ENCODE data around the gene DGCR6L. TPM values are rescaled to one million over a fixed set of nuclear protein-coding genes. Genes with fewer than 3 reads are reported as not detected.
"Not testable (repeated sequence)": the region's sequence is repeated elsewhere in the genome, so short reads cannot be mapped to it uniquely, and the experiment has no call there.

DGCR6L gene
- total RNA-seq, 2 experiments from 2014 or later: 45.0 to 46.6 TPM

DNA sequence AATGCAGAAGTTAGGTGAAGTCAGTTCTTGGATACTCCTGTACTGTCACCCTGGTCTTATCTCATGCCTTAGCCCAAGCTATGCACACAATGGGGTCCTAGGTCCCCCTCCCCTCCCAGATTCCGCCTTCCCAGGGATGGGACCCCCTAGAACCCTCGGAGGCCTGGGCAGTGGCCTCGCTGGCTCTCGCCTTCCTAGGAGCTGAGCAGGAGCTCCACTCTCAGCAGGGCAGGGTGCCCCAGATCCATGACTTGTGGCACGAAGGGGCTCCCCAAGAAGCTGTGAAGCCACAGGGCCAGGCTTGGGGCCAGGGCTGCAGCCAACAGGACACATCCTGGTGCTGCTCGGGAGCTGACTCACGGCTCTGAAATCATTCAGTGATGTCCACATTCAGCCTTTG lies 9.7 kb downstream of the DGCR6L start:
- DNase-seq; CTCF ChIA-PET; H3K4me1 Mint-ChIP-seq; H3K36me3 Mint-ChIP-seq; H3K9me3 Mint-ChIP-seq (ENCODE audit: low read depth); H3K27me3 Mint-ChIP-seq; ATAC-seq; H3K27ac Mint-ChIP-seq; H3K4me3 Mint-ChIP-seq: not testable (repeated sequence)

- DNase-seq; H3K9me3 Mint-ChIP-seq (ENCODE audit: low read depth); ATAC-seq; H3K27ac Mint-ChIP-seq; H3K27me3 Mint-ChIP-seq; H3K4me3 Mint-ChIP-seq; H3K36me3 Mint-ChIP-seq; CTCF ChIA-PET; H3K4me1 Mint-ChIP-seq: not testable (repeated sequence)
Observed at GRCh38 chr22:20308806-20309650, 10.8 kb downstream of the DGCR6L start.

DNA sequence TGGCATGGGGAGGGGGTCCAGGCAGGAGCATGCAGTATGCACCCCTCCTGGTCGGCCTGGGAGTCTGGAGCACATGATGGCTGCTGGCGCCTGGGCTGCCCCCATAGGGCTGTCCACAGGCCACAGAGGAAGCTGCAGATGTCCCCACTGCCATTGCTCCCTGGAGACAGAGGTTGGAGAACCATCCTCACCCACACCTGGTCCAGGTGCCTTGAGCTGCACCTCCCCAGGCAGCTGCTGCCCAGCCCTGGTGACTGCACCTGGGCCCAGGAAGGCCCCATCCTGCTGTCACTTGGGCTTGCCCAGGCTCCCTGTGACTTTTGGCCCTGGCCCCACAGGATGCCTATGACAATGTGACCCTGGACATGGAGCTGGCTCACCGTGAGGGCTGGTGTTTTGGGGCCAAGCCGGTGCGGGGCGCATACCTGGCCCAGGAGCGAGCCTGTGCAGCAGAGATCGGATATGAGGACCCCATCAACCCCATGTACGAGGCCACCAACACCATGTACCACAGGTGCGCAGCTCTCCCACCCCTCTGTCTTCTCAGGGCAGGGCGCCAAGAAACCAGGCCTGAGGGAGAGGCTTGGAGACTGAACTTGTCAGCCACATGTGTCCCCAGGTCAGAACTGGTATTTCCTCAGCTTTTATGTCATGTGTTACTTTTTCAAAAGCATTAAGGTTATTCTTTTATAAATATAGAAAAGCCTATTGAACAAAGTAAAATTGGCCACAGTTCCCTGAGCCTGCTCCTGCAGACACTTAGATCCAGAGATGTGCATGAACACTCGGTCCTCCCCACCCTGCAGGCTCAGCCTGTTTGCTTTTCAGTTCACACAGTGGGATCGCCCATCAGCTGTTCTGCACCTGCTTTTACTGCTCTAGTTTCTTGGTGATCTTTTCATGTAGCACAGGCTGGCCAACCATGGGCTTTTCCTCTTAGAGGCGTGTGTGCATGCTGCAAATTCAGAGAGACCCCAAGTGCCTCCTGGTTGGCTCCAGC lies 12.1 kb downstream of the DGCR6L start:
- H3K4me1 Mint-ChIP-seq; ATAC-seq; DNase-seq; H3K9me3 Mint-ChIP-seq (ENCODE audit: low read depth); CTCF ChIA-PET; H3K27ac Mint-ChIP-seq; H3K27me3 Mint-ChIP-seq; H3K36me3 Mint-ChIP-seq; H3K4me3 Mint-ChIP-seq: not testable (repeated sequence)

DNA sequence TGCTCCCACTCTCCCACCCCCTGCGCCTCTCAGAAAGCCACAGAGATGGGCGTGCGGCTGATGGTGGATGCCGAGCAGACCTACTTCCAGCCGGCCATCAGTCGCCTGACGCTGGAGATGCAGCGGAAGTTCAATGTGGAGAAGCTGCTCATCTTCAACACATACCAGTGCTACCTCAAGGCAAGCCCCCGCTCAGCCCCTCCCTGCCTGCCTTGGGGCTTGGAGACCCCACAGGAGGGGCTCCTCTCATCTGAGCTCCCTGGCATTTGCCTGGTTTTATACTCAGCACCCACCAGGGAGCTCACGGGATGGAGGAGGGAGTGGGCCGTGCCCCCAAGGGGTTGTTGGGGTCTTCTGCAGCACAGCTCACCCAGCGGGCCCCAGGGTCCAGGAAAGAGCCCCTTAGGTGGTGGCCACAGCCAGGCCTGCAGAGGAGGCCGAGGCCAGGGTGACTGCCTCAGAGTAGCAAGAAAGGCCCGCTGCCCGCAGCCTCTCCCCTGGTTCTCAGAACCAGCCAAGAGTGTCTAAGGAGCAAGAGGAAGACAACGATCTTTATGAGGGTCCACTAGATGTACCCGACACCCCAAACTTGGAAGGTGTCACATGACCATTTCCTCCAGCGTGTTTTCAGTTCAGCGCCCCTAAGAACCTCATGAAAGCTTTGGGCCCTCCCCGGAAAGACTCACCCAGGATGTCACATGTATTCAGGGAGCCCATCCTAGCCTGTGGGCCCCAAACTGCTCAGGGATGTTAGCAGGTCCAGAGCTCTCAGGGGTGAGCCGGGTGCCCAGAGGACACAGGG lies 13.0 kb downstream of the DGCR6L start:
- DNase-seq; H3K27me3 Mint-ChIP-seq; H3K36me3 Mint-ChIP-seq; ATAC-seq; CTCF ChIA-PET; H3K9me3 Mint-ChIP-seq (ENCODE audit: low read depth); H3K4me1 Mint-ChIP-seq; H3K4me3 Mint-ChIP-seq: not testable (repeated sequence)
- H3K27ac Mint-ChIP-seq: peak overlapping the region; percentile 24

- peaks cover 12% of the 10 kb centered on the region for H3K27me3 Mint-ChIP-seq
Observed at GRCh38 chr22:20305894-20306645, 13.8 kb downstream of the DGCR6L start.

GRCh38 chr22:20305230-20305893 lies 14.5 kb downstream of the DGCR6L start:
- CTCF ChIA-PET; H3K9me3 Mint-ChIP-seq (ENCODE audit: low read depth); H3K4me3 Mint-ChIP-seq; ATAC-seq; H3K36me3 Mint-ChIP-seq; H3K4me1 Mint-ChIP-seq; DNase-seq; H3K27ac Mint-ChIP-seq: not testable (repeated sequence)
- H3K27me3 Mint-ChIP-seq: peaks cover 19% of the 10 kb centered on the region

More at GRCh38 chr22:20305894-20306645, 13.8 kb downstream of the DGCR6L start:
- DNase-seq (no peak), ATAC-seq (no peak)
- no peak overlapping the region for H3K4me3 Mint-ChIP-seq
- no peaks in the 10 kb centered on the region for H3K36me3 Mint-ChIP-seq
- H3K4me1 Mint-ChIP-seq: peaks cover 3% of the 10 kb centered on the region
- CTCF ChIA-PET: no interaction called here
- H3K27ac Mint-ChIP-seq: no peak overlapping the region
- no peaks in the 10 kb centered on the region for H3K9me3 Mint-ChIP-seq (ENCODE audit: low read depth)

- H3K27ac Mint-ChIP-seq: no peak overlapping the region
- DNase-seq (no peak), ATAC-seq (no peak)
- CTCF ChIA-PET: interaction anchor here (0.7 kb wide), 1 partner anchor 356 kb away, joined by 3 read pairs; no protein-coding TSS in a partner anchor
- no peaks in the 10 kb centered on the region for H3K36me3 Mint-ChIP-seq
- H3K27me3 Mint-ChIP-seq: peaks cover 19% of the 10 kb centered on the region
- peaks cover 3% of the 10 kb centered on the region for H3K4me1 Mint-ChIP-seq
- H3K4me3 Mint-ChIP-seq: no peak overlapping the region
- no peaks in the 10 kb centered on the region for H3K9me3 Mint-ChIP-seq (ENCODE audit: low read depth)
Observed at GRCh38 chr22:20304646-20305045, 15.2 kb downstream of the DGCR6L start.

DNA sequence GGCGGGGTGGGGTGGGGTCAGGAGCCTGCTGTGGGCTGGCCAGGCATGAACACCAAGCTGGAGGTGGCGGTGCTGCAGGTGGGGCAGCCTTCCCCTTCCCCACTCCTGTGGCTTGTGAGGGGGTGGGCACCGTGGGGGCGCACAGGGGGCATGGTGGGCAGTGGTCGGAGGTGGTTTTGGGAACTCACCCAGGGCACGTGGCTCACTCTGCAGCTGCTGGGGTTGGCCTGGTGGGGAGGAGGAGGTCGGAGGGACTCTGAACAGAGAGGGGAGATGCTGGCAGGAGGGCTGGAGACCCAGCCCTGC lies 16.7 kb downstream of the DGCR6L start:
- H3K4me1 Mint-ChIP-seq; H3K9me3 Mint-ChIP-seq (ENCODE audit: low read depth); H3K36me3 Mint-ChIP-seq; H3K27ac Mint-ChIP-seq; ATAC-seq; H3K4me3 Mint-ChIP-seq; CTCF ChIA-PET; DNase-seq: not testable (repeated sequence)
- peaks cover 19% of the 10 kb centered on the region for H3K27me3 Mint-ChIP-seq

DNA sequence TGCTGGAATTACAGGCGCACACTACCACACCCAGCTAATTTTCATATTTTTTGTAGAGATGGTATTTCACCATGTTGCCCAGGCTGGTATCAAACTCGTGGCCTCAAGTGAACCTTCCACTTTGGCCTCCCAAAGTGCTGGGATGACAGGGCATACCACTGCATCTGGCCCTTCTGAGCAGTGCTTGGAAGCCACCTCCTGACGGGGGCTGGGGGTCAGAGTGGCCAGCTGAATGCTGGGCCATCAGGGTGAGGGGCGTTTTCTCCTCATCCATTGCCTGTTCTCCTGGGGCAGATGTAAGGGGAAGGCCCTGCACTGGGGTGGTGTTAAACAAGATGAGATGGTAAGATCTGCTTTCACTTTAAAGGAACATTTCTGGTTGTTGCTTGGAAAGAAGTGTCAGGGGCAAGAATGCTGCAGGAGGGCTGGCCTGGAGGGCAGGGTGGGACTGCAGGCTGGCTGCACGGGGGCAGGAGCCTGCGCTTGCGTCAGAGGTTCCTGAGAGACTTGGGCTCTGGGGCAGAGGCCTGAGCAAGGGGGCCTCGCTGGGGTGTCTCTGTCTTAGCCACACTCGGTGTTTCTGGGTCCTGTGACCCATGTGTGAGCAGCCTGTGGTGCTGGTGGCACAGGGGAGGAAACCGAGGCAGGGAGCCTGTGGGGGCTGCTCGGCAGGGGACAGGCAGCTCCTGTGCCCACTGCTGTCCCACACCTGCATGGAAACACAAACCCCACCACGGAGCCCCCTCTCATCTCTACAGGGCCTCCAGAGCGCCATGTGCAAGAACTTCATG lies 17.2 kb downstream of the DGCR6L start:
- Mint-ChIP-seq H3K27me3 (peaks cover 22% of the 10 kb centered on the region), H3K36me3 (no peaks in the 10 kb centered on the region), H3K27ac (no peak overlapping the region), H3K4me3 (no peak overlapping the region), H3K4me1 (peaks cover 3% of the 10 kb centered on the region), H3K9me3 (ENCODE audit: low read depth) (no peaks in the 10 kb centered on the region)
- no peak for ATAC-seq
- DNase-seq: no peak
- CTCF ChIA-PET: no interaction called here

- H3K27ac Mint-ChIP-seq: no peak overlapping the region
- no peaks in the 10 kb centered on the region for H3K36me3 Mint-ChIP-seq
- H3K4me3 Mint-ChIP-seq: peak overlapping the region; percentile 42
- no peaks in the 10 kb centered on the region for H3K4me1 Mint-ChIP-seq
- CTCF ChIA-PET: interaction anchor here (0.9 to 1.2 kb wide), 2 partner anchors 17 to 18 kb away, joined by 3 read pairs; no protein-coding TSS in a partner anchor
- H3K27me3 Mint-ChIP-seq: peaks cover 28% of the 10 kb centered on the region
- DNase-seq: no peak
- no peaks in the 10 kb centered on the region for H3K9me3 Mint-ChIP-seq (ENCODE audit: low read depth)
- ATAC-seq: peak; percentile 41
Observed at GRCh38 chr22:20299746-20300136, 20.1 kb downstream of the DGCR6L start.

DNA sequence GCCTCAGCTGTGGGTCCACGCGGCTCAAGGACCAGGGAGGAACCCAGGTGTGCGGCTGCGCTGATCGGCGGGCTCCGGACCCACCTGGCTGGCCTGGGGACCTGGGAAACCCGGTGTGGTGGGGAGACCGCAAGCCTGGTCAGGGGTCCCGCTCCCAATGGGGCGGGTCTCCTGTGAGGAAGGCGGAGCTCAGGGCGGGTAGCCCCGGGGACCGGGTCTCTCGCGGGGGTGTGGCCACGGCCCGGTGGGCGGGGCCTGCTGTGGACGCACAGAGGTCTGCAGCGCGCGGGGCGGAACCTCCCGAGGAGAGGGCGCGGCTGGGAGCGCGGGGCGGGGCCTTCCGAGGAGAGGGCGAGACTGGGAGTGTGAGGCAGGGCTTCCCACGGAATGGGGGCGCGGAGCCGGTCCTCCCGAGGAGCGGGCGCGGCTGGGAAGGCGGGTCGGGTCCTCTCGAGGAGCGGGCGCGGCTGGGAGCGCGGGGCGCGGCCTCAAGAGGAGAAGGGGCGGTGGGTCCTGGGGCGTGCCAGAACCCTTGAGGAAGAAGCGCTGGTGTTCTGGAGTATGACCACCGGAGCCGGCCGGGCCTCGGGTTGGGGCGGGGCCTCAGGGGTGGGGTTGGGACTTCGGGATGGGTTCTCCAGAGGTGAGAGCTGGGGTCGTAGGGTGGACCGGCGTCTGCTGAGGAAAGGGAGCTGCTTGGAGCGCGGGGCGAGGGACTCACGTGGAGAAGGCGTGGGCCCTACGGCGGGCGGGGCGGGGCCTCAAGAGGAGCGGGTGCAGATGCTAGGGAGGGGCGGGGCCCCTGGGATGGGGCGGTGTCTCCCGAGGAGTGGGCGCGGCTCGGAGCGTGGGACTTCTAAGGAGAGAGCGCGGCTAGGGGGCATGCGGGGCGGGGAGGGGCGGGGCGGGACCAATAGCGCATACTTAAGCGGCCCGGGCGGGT lies 20.8 kb downstream of the DGCR6L start:
- H3K4me3 Mint-ChIP-seq: peak overlapping the region; percentile 72
- H3K4me1 Mint-ChIP-seq: no peaks in the 10 kb centered on the region
- ATAC-seq: peak; percentile 92
- no peaks in the 10 kb centered on the region for H3K36me3 Mint-ChIP-seq
- no peaks in the 10 kb centered on the region for H3K9me3 Mint-ChIP-seq (ENCODE audit: low read depth)
- no peak overlapping the region for H3K27ac Mint-ChIP-seq
- peaks cover 28% of the 10 kb centered on the region for H3K27me3 Mint-ChIP-seq
- CTCF ChIA-PET: interaction anchor here (0.9 to 1.2 kb wide), 2 partner anchors 18 to 19 kb away, joined by 3 read pairs; no protein-coding TSS in a partner anchor
- DNase-seq: peak; percentile 90

All from activated CD8-positive, alpha-beta memory T cell treated with anti-CD3 and anti-CD28 coated beads, Interleukin-2, amount 10 ng/mL, durations not matched to agents 7 days and 5 days (primary cell).